AG10803 (cell line): ENCODE measurements around the gene AGAP3.

Source experiments
- DNase-seq: peaks from one replicate; pipeline ENCODE4 v3.0.0; 2010; ENCODE audit warnings: low read depth
- H3K4me3 ChIP-seq: 2 replicates; pipeline ENCODE4 v1.5.1; 2011; ENCODE audit warnings: mild to moderate bottlenecking, low read length, control low read depth
- CTCF ChIP-seq: conservative IDR thresholded peaks from 2 replicates; pipeline ENCODE4 v1.5.1; 2011; ENCODE audit warnings: mild to moderate bottlenecking, low read length, control low read depth, inconsistent platforms

AGAP3 gene

GRCh38 chr7:151085329-151085690 is 965 bp upstream of the AGAP3 start:
- DNase-seq = no peak

DNA sequence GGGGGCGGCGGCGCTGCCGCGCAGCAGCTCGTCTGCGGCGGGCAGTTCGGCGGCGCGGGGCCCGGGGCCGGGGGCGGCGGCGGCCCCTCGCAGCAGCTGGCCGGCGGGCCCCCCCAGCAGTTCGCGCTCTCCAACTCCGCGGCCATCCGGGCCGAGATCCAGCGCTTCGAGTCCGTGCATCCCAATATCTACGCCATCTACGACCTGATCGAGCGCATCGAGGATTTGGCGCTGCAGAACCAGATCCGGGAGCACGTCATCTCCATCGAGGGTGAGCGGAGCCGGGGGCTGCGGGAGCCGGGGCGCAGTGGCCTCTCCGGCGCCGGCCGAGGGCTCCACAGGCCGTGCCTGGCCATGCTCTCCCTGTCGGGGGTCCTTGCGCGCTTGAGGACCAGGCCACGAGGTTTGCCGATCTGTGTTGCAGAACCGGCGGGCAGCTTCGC is 548 bp downstream of the AGAP3 start:
- DNase-seq = no peak
- H3K4me3 ChIP-seq = peak overlapping the region; percentile 77
- TF ChIP-seq CTCF = no peak

More at GRCh38 chr7:151085329-151085690, 965 bp upstream of the AGAP3 start:
- TF ChIP-seq CTCF = no peak
- peak overlapping the region; percentile 65 for H3K4me3 ChIP-seq

DNA sequence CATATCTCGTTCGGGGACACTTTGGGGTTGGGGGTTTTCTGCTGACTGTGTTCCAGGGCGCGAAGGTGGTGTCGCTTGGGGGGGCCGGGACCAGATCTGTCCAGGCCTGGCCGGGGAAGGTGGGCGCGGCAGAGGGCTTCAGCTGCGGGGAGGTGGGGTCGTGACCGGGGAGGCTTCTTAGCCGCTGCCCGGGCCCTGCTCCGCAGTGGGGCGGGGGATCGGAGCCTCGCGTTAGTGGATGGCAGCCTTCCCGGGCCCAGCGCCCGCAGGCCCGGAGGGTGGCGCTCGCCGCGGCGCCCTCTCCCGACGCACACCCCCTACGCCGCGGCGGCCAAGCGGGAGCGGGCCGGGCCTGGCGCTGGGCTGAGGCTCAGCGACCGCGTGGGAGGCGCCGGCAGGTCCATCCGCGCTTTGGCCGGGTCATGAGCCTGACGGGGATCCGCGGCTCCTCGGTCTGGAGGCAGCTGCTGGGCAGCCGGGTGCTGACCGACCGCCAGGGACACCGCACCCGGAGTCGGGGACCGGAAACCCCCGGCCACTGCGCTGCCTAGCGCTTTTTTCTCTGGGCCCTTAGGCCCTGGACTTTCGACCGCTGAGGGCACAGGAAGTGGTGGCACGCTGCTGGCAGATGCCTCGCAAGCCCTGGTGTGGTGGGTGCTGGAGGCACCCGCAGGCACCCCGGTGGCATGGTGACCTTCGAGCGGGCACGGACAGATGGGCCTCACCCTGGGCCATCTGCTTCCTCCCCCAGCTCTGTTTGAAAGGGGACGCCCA is 1.2 kb downstream of the AGAP3 start:
- peak; percentile 55 for DNase-seq
- peak overlapping the region; percentile 77 for H3K4me3 ChIP-seq
- peak; percentile 7; the same call in 1 of the 2 replicates for TF ChIP-seq CTCF

DNA sequence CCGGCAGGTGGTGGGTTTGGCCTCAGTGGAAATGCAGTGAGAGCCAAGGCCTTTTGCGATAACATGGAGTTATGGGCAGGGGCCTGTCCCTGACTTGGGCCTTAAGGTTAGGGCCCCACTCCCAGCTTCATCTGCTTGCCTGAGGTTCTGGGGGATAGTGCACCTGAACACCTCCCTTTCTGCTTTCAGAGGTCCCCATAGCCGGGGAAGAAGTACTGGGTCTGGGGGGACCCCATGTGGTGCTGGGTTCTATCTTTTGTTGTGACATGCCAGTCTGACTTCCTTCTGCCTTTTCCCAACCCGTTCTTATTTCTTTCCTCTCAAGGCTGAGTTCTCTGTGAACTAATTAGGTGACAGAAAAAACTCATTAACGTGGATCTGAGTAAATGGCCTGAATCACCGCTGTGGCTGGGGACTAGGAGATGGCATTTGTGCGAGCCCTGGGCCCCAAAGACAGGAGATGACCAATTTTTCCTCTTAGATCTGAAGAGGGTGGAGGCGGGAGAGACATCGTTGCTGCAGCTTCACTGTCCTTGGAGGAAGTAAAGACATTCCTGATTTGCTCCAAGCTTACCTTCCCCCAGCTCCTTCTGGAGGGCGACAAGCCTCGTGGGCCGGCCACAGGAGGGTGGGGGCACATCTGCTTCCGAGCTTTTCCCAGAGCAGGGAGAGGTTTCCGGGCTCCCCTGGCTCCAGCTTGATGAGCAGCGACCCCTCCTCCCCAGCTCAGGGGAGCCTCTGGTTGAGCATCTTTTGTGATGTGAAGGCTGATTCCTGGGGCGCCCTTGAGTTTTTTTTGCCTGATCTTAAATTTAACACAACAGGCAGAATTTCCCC is 2.0 kb downstream of the AGAP3 start:
- peak; percentile 44 for DNase-seq
- H3K4me3 ChIP-seq = peak overlapping the region; percentile 77
- TF ChIP-seq CTCF = no peak

DNA sequence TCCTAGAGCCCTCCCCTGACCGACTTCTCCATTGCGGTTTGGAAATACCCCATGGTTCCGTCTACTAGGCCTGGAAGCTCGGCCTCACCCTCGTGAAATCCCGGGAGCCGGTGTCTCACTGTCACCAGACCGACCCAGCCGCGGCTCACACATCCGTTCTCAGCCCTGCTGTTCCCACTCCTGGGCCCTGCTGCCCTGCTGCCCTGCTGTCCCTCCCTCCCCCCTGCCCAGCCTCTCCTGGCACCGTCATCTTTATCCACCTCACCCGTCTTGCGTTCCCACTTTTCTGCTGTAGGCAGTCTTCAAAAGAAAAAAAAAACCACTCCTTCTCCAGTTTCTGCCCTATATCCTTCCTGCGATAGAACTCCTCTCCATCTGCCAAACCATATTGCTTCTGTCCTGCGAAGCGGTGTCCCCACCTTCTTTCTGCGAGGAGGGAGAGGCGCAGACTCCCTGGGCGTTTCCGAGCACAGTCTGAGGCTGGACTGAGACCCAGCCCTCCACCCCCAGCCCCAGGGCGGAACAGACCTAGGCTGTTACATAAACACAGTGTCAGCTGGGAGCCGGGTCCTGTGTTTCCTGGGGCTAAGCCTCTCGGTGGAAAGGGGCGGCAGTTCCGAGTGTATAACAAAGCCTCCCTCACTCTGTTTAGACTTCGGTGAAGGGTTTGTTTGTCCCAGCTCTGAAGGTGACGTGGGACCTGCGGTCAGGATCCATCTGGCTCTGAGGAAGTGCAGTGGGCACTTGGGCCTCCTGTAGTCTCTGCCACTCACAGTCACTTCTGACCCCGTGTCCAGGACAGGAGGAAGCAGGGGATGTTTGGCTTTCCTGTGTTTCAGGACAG is 2.8 kb downstream of the AGAP3 start:
- peak overlapping the region; percentile 77 for H3K4me3 ChIP-seq
- TF ChIP-seq CTCF = no peak
- DNase-seq = peak; percentile 69

DNA sequence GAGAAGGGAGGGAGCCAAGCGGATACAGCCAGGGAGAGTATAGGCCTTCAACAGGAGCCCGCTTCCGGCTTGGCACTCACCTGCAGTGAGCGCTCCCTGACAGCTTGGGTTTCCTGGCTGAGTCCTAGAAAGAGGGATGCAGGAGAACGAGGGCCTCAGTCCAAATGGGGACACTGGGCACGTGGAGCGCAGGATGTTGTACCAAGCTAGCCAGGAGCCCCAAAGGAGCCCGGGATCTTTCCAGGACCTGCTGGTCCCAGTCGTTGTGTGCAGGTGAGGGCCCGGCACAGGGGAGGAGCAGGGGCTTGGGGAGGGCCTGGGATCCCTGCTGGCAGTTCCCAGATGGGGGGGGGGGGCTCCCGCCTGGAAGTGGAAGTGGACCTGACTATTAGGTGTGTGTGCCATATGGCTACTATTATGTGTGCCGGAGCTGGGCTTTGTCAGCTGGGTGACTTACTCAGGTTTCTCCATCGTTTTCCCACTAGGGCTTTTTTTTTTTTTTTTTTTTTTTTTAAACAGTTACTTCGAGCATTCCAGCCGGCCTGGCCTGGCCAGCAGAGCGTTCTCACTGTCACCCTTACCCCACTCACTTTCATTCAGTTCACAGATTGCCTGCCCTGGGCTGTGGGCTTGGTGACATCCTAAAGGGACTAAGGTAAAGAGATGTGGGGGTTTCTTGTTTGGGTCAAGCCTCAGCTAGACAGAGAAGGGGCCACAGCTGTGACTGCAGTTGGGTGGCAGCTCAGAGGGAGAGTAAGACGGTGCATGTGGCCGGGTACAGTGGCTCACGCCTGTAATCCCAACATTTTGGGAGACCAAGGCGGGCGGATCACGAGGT is 3.8 kb downstream of the AGAP3 start:
- peak overlapping the region; percentile 77 for H3K4me3 ChIP-seq
- DNase-seq = no peak
- no peak for TF ChIP-seq CTCF
